Calu3 (cell line): ENCODE measurements around the gene TMA7B. TPM values are rescaled to one million over a fixed set of nuclear protein-coding genes. Genes with fewer than 3 reads are reported as not detected.

Source experiments
- BruUV-seq: library from RNA; stranded (reverse); fragments of 400-500 nt; replicated peaks from 2 replicates; lab custom pipeline; 2021; lab: Mats Ljungman, UMichigan
- CTCF ChIA-PET: fragments of 300-600 bp; sonication (Branson Sonifier 250); formaldehyde crosslinking; loops from one replicate; lab custom pipeline; 2022; ENCODE audit warnings: antibody characterized with exemption; lab: Charles Lee
- DNase-seq: peaks from one replicate; pipeline ENCODE4 v3.0.0; 2022
- H3K27ac Mint-ChIP-seq: one replicate; pipeline ENCODE4 v1.8.0; 2022; ENCODE audit warnings: mixed read lengths; ENCODE audit not compliant: unreplicated experiment
- H3K27me3 Mint-ChIP-seq: one replicate; pipeline ENCODE4 v1.8.0; 2022; ENCODE audit warnings: mixed read lengths; ENCODE audit not compliant: unreplicated experiment
- H3K36me3 Mint-ChIP-seq: one replicate; pipeline ENCODE4 v1.8.0; 2022; ENCODE audit warnings: mild to moderate bottlenecking, moderate library complexity, mixed read lengths; ENCODE audit not compliant: insufficient read depth, unreplicated experiment
- H3K4me1 Mint-ChIP-seq: one replicate; pipeline ENCODE4 v1.8.0; 2022; ENCODE audit warnings: mild to moderate bottlenecking, low read depth, mixed read lengths; ENCODE audit not compliant: unreplicated experiment
- H3K4me3 Mint-ChIP-seq: one replicate; pipeline ENCODE4 v1.8.0; 2022; ENCODE audit warnings: mild to moderate bottlenecking, low read depth, moderate library complexity, mixed read lengths; ENCODE audit not compliant: unreplicated experiment
- H3K9me3 Mint-ChIP-seq: one replicate; pipeline ENCODE4 v1.8.0; 2022; ENCODE audit warnings: low read depth, mixed read lengths; ENCODE audit not compliant: unreplicated experiment
- CTCF ChIP-seq: fragments of 200-600 bp; IDR thresholded peaks from one replicate; pipeline ENCODE4 v1.8.0; 2022; ENCODE audit warnings: antibody characterized with exemption; ENCODE audit not compliant: unreplicated experiment
- intact Hi-C: fragments of 100-400 bp; cut with micrococcal nuclease; formaldehyde crosslinking; loops from one replicate; pipeline ENCODE4 v1.10.0; 2022; ENCODE audit not compliant: unreplicated experiment
- total RNA-seq: library from RNA; stranded (reverse); gene quantifications from 2 replicates; pipeline ENCODE4 v1.2.3, GENCODE V29; 2022

Gene TMA7B
- total RNA-seq, 1 experiment from 2014 or later = not detected

- intact Hi-C loops = no loop called here
- H3K9me3 Mint-ChIP-seq = no peaks in the 10 kb centered on the region
- H3K36me3 Mint-ChIP-seq = peaks cover 42% of the 10 kb centered on the region
- DNase-seq = no peak
- H3K4me1 Mint-ChIP-seq = peaks cover 59% of the 10 kb centered on the region
- CTCF ChIA-PET = interaction anchor here (0.7 to 1.2 kb wide), 2 partner anchors 24 to 68 kb away, joined by 3 to 4 read pairs; no protein-coding TSS in a partner anchor
- H3K27ac Mint-ChIP-seq = no peak overlapping the region
- TF ChIP-seq CTCF = no peak
- BruUV-seq = no TSS peak
- no peak overlapping the region for H3K4me3 Mint-ChIP-seq
- no peaks in the 10 kb centered on the region for H3K27me3 Mint-ChIP-seq
Observed at GRCh38 chr22:40000171-40000570, 40.0 kb downstream of the TMA7B start.

- DNase-seq = no peak
- CTCF ChIA-PET = interaction anchor here (1.4 kb wide), 1 partner anchor 24 kb away, joined by 3 read pairs; no protein-coding TSS in a partner anchor
- intact Hi-C loops = no loop called here
- Mint-ChIP-seq H3K36me3 (peaks cover 35% of the 10 kb centered on the region), H3K9me3 (no peaks in the 10 kb centered on the region), H3K4me1 (peaks cover 54% of the 10 kb centered on the region), H3K4me3 (no peak overlapping the region), H3K27me3 (no peaks in the 10 kb centered on the region), H3K27ac (no peak overlapping the region)
- BruUV-seq = no TSS peak
- TF ChIP-seq CTCF = no peak
Observed at GRCh38 chr22:40001106-40001505, 40.9 kb downstream of the TMA7B start.

GRCh38 chr22:40001800-40002577, 41.8 kb downstream of the TMA7B start:
- Mint-ChIP-seq H3K36me3 (peaks cover 28% of the 10 kb centered on the region), H3K4me3 (no peak overlapping the region), H3K4me1 (peaks cover 45% of the 10 kb centered on the region), H3K9me3 (no peaks in the 10 kb centered on the region), H3K27ac (no peak overlapping the region), H3K27me3 (no peaks in the 10 kb centered on the region)
- no peak for TF ChIP-seq CTCF
- no peak for DNase-seq
- BruUV-seq = no TSS peak
- intact Hi-C loops = no loop called here
- CTCF ChIA-PET = interaction anchor here (1.4 kb wide), 1 partner anchor 23 kb away, joined by 3 read pairs; no protein-coding TSS in a partner anchor

GRCh38 chr22:40002935-40003715, 42.9 kb downstream of the TMA7B start:
- no peaks in the 10 kb centered on the region for H3K9me3 Mint-ChIP-seq
- CTCF ChIA-PET = interaction anchor here (0.5 to 0.8 kb wide), 2 partner anchors 50 to 74 kb away, joined by 3 read pairs; no protein-coding TSS in a partner anchor
- TF ChIP-seq CTCF = no peak
- H3K27me3 Mint-ChIP-seq = no peaks in the 10 kb centered on the region
- BruUV-seq = no TSS peak
- DNase-seq = no peak
- intact Hi-C loops = no loop called here
- H3K27ac Mint-ChIP-seq = no peak overlapping the region
- H3K4me3 Mint-ChIP-seq = no peak overlapping the region
- peaks cover 33% of the 10 kb centered on the region for H3K4me1 Mint-ChIP-seq
- H3K36me3 Mint-ChIP-seq = peaks cover 25% of the 10 kb centered on the region
